Gastrocnemius medialis (tissue), 4 donors: ENCODE measurements around the gene DNAJC30.

Experiments
- POLR2A ChIP-seq, 2 donors: fragments of 450-650 bp; IDR thresholded peaks; one replicate each; pipeline ENCODE4 v1.6.1; 2017; ENCODE audit warnings: antibody characterized with exemption in 2 of 2, mild to moderate bottlenecking in 2 of 2, moderate library complexity in 2 of 2
- TF ChIP-seq, protein P1 (sequence below), 5 experiments: fragments of 450-650 bp in 3 of 5; fragments of 200-600 bp in 2 of 5; sonication (generic) in 2 of 5; IDR thresholded peaks in 4 of 5; conservative IDR thresholded peaks in 1 of 5; 1 replicate in 4 of 5; 2 replicates in 1 of 5; pipeline ENCODE4 v1.5.1; 2016 to 2019; ENCODE audit warnings: antibody characterized with exemption in 5 of 5, mild to moderate bottlenecking in 3 of 5, moderate library complexity in 3 of 5

- TF ChIP-seq, protein P1, sequence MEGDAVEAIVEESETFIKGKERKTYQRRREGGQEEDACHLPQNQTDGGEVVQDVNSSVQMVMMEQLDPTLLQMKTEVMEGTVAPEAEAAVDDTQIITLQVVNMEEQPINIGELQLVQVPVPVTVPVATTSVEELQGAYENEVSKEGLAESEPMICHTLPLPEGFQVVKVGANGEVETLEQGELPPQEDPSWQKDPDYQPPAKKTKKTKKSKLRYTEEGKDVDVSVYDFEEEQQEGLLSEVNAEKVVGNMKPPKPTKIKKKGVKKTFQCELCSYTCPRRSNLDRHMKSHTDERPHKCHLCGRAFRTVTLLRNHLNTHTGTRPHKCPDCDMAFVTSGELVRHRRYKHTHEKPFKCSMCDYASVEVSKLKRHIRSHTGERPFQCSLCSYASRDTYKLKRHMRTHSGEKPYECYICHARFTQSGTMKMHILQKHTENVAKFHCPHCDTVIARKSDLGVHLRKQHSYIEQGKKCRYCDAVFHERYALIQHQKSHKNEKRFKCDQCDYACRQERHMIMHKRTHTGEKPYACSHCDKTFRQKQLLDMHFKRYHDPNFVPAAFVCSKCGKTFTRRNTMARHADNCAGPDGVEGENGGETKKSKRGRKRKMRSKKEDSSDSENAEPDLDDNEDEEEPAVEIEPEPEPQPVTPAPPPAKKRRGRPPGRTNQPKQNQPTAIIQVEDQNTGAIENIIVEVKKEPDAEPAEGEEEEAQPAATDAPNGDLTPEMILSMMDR (IDR thresholded peaks at IDR 0.05 in 4 of 5, conservative IDR thresholded peaks at IDR 0.05 in 1 of 5), result no peak
- TF ChIP-seq POLR2A (IDR thresholded peaks at IDR 0.05), result no peak
Observed at GRCh38 chr7:73708961-73709549, 25.8 kb upstream of the DNAJC30 start.
